Eye (tissue), 1 donor: ENCODE results near the gene SGTA.

Source experiments
- DNase-seq: peaks from one replicate; pipeline ENCODE4 v3.0.0-alpha.2; 2015

Gene SGTA

GRCh38 chr19:2809387-2810140, 26.5 kb upstream of the SGTA start:
- DNase-seq = no peak

DNA sequence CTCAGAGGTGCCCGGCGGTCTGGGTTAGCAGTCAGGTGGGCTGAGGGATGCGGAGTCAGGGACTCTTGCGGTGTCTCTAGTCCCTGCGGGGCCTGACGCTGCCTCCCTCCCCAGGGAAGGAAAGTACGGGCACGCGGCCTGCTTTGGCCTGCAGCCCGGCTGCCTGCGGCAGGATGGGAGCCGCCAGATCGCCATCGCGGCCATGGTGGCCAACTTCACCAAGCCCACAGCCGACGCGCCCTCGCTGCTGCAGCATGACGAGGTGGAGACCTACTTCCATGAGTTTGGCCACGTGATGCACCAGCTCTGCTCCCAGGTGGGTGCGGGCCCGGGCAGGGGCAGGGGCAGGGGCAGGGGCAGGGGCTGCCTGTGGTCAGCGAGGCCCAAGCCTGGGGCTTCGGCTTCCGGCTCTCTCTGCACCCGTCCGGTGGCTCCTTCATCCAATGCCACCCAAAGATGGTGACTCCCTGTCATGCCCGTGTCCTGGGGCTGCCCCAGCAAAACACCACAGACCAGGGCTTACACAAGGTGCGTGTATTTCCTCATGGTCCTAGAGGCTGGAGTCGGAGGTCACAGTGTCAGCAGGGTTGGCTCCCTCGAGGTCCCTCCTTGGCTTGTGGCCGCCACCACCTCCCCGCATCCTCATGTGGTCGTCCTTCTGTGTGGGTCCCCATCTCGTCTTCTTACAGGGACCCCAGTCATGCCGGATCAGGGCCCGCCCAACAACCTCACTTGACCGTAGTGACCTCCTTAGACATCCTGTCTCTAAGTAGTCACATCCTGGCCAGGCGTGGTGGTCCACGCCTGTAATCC, 25.3 kb upstream of the SGTA start:
- no peak for DNase-seq

DNA sequence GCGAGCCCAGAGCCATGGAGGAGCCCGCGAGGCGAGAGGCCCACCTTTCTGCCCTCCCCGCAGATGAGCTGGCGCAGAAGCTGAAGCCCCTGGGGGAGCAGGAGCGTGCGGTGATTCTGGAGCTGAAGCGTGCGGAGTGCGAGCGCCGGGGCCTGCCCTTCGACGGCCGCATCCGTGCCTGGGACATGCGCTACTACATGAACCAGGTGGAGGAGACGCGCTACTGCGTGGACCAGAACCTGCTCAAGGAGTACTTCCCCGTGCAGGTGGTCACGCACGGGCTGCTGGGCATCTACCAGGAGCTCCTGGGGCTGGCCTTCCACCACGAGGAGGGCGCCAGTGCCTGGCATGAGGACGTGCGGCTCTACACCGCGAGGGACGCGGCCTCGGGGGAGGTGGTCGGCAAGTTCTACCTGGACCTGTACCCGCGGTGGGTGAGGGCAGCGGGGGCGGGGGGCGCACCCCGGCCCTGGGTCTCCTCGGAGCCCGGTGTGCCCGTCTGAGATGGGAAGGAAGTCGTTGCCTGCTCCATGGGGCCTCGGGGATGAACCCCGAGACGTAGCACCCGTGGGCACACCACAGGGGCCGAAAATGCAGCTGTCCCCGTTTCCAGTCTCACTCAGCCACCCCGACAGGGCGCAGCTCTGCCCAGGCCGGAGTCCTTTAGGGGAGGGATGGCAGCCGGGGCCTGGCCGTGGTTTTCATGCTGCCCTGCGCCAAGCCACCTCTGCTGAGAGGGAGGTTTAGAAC, 24.5 kb upstream of the SGTA start:
- no peak for DNase-seq

DNA sequence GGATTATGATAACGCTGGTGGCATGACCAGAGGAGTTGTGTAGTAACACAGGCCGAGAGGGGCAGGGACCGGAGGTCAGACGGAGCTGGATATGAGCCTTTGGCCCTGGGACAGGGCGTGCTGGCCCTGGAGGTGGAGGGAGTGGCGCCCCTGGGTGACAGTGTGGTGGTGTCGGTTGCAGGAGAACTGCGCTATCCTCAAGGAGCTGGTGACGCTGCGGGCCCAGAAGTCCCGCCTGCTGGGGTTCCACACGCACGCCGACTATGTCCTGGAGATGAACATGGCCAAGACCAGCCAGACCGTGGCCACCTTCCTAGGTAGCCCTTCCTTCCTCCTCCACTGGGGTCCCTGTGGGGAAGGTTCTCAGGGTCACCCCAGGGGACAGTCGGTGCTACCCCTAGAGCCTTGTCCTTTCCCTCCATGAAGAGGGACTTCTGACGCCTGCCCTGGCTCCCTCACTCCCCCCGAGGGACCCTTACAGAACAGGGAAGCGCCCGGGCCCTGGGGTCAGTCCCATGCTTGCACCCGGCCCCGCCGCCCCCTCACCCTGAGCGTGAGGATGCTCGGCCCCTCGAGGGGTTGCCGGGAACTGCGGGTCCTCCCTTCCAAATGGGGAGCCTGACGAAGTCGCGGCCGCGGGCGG, 23.8 kb upstream of the SGTA start:
- DNase-seq = no peak

DNA sequence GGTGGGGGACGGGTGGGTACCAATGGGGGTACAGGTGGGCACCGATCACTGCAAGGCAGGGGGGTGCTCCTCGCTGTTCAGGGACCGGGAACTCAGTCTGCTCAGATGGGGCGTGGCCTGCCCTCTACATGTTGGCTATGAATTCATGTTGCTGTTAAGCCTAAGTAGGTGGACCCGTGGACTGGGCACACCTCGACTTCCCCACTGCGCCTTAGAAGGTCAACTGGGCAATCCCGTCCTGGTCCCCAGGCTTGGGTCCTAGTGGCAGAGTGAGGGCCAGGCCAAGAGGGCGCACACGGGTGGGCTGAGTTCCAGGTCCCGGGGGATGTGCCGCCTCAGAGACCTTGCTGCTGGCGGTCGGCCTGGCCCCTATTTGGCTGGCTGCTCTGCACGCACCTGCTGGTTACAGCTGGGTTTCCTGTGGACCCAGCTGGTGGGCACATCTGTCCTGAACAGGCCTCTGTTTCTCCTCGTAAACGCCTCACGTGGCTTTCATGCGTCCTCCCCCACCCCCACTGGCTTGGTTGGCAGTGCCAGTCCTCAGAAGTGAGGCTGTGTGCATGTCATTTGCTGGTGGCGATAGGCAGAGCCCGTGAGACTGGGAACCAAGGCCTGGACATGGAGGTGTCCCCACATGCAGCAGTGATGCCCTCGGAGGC, 23.0 kb upstream of the SGTA start:
- no peak for DNase-seq

DNA sequence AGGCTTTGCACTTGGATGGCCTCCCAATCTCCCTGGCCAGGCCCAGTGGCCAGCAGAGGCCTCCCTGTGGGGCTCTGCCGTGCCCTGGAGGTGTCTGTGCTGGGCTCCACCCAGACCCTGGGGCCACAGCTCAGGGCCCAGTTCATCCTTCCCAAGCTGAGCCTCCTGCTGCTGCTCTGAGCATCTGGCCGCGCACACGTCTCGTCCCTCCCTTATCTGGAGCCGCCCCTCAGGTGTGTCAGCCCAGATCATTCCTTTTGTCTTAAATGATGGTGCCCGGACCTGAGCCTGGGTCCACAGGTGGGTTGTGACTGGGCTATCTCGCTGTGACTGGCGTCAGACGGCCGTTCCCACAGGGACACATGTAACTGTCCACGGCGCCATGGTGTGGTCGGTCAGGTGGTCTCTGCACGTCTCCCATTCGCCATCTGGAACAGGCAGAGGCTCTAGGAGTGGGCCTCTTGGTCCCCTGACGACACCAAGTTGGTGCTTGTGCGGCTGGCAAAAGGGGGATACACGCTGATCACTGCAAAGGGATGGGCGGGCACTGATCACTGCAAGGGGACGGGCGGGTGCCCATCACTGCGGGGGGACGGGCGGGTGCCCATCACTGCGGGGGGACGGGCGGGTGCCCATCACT, 22.3 kb upstream of the SGTA start:
- no peak for DNase-seq

- no peak for DNase-seq
Observed at GRCh38 chr19:2804156-2805004, 21.3 kb upstream of the SGTA start.

DNA sequence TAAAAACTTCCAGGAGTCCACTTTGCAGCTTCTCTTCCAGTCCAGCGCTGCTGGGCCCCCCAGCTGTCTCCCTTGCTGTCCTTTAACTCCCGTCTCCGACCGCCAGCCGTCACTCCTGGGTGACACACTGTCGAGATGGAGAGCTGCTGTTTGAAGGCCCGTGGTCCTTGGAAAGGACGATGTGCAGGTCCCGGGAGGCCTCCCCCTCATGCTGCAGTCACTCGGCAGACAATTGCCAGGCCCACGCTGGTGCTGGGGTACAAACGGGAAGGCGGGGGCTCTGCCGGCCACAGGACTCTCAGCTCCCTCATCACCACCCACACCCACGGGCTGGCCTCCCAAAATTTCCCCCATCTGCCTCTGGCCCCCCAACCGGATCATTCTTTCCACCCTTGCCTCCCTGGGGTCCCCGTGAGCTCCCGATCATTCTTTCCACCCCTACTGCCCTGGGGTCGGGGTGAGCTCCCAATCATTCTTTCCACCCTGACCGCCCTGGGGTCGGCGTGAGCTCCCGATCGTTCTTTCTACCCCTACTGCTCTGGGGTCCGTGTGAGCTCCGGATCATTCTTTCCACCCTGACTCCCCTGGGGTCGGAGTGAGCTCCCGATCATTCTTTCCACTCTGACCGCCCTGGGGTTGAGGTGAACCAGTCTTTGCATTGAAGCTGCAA, 20.5 kb upstream of the SGTA start:
- DNase-seq = no peak

DNA sequence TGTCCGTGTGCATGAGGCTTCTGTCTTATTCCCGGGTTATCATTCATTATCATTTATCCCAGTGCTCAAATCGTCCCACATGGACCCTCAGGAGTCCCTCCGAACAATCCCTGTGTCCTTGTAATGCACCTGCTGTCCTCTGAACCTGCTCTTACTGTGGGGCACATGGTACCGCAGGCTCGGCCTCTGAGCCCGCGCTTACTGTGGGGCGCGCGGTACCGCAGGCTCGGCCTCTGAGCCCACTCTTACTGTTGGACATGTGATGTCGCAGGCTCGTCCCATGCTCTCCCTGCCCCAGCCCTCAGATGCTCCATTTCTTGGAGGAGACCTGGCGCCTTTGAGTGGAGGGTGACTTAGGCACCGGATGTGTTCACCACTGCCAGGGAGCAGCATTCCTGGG, 19.8 kb upstream of the SGTA start:
- DNase-seq = no peak

DNA sequence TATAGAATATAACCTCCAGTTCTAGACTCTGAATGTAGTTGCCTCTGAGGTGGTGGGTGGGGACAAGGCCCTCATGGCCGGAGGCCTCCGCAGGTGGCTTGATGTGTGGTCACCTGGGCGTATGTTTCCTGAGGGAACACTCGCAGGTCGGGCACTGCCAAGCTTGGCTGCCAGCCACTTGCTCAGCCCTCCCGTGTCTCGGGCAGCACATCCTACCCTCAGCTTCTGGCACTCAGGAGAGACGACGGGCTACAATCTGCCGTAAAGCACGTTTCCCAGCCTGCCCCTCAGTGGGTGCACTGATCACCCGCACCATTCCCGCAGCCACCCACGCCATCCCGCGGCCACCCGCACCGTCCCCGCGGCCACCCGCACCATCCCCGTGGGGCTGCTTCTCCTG, 17.4 kb upstream of the SGTA start:
- DNase-seq = no peak

DNA sequence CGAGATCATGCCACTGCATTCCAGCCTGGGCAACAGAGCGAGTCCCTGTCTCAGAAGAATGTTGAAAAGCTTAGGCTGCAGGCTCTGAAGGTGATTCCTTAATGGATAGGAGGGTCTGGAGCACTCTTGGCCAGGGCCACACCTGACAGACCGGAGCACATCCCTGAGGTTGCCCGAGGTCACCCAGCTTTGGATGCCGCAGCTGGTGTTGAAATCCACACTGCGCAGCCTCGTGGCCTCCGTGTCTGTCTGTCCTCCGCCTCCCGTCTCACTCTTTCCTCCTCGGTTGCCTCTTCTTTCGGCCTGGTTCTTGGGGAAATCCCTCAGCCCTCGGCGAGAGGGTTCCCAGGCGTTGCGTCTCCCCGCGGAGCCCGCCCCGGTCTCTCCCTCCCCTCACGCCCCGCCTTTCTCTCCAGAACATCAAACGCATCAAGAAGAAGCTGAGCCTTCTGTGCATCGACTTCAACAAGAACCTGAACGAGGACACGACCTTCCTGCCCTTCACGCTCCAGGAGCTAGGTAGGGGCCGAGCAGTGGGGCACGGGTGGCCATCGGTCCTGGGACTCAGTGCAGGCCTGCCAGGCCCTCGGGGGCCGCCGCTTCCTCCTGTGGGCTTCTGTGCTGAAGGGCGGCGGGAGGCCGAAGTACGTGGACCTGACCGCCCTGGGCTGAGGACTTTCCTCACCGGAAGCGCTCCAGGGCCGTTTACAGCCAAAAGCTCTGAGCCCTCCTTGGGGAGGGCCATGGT, 16.4 kb upstream of the SGTA start:
- no peak for DNase-seq

DNA sequence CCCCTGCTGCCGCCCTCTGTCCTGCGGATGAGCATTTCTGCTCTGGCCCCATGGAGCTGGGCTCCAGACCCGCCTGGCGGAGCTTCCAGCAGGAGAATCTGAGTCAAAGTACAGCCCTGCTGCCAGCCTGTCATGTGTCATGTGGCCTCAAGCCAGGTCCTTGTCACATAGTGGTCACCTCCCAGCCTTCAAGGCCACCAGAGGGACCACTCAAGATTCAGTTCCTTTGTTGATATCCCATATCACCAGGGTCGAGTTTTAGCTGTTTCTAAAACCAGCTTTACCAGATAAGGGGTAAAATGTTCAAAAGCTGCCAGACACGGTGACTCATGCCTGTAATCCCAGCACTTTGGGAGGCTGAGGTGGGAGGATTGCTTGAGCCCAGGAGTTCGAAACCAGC, 15.7 kb upstream of the SGTA start:
- DNase-seq = no peak

DNA sequence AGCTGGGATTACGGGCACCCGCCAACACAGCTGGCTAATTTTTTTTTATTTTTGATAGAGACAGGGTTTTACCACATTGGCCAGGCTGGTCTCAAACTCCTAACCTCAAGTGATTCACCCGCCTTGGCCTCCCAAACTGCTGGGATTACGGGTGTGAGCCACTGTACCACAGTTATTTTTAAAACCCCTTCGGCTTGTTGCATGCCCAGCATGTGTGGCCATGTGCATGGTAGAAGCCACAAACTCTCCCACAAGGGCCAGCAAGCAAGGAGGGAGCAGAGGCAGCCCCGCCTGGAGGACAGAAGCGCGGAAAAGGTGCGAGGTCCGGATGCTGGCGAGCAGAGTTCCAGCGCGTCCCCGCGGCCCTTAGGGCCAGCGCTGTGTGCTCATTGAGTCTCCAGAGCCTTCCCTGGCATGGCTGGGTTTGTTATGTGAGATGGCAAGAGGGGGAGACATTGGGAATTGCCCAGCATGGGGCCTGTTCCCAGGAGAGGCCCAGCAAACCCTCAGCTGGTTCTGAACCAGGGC, 15.1 kb upstream of the SGTA start:
- no peak for DNase-seq

DNA sequence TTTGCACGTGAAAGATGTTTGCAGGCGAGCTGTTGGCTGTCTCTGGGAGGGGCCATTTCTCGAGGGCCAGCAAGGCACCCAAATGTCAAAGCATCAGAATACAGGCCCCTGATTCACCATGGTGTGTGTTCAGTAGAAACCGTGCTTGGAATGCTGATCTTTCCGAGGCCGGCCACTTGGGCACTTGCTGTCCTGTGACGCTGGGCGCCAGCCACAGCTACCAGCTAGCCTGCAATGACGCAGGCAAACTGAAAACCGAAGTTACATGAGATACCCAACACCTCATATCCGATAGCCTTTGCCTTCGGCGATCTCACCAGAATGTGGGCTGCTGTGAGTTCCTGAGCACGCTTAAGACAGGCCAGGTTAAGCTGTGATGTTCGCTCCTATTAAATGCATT, 14.2 kb upstream of the SGTA start:
- no peak for DNase-seq

GRCh38 chr19:2796659-2797266, 13.7 kb upstream of the SGTA start:
- no peak for DNase-seq

- no peak for DNase-seq
Observed at GRCh38 chr19:2795827-2796658, 13.0 kb upstream of the SGTA start.

DNA sequence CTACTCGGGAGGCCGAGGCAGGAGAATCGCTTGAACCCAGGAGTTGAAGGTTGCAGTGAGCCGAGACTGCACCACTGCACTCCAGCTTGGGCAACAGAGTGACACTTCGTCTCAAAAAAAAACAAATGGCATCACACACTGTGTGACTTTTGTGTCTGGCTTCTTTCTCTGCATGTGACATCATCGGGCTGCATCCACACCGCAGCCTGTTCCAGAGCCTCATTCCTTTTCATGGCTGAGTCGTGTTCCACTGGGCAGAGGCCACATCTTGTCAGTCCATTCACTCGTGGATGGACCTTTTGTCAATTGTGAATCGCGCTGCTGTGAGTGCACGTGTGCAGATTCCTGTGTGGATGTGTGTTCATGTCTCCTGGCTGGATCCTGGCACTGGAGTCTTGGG, 10.5 kb upstream of the SGTA start:
- DNase-seq = no peak

GRCh38 chr19:2793126-2793525, 10.1 kb upstream of the SGTA start:
- DNase-seq = no peak
